GM12878 (cell line): Measurements from ENCODE around the gene GFRA1. TPM values are rescaled to one million over a fixed set of nuclear protein-coding genes. Genes with fewer than 3 reads are reported as not detected.

Source experiments
- ATAC-seq: fragments of 200-7000 bp; cut with Tn5 transposase; 3 replicates; pipeline ENCODE4 v1.9.1; 2020; ENCODE audit warnings: mild to moderate bottlenecking, moderate library complexity
- BruUV-seq: library from RNA; stranded (reverse); fragments of 400-500 nt; replicated peaks from 2 replicates; lab custom pipeline; 2021; lab: Mats Ljungman, UMichigan
- CTCF ChIA-PET: fragments of 300-600 bp; sonication (Branson Sonifier 250); formaldehyde crosslinking; extraction: SDS; loops from one replicate; lab custom pipeline; 2021; ENCODE audit warnings: inconsistent platforms; lab: Yijun Ruan, JAX
- POLR2A ChIA-PET: fragments of 350-600 bp; formaldehyde crosslinking; extraction: SDS; loops from one replicate; lab custom pipeline; 2021; ENCODE audit warnings: inconsistent platforms; lab: Charles Lee
- RAD21 ChIA-PET: fragments of 300-600 bp; sonication (Branson Sonifier 250); formaldehyde crosslinking; loops from one replicate; lab custom pipeline; 2023; ENCODE audit warnings: antibody characterized with exemption; ENCODE audit not compliant: unreplicated experiment; lab: Charles Lee
- SMC1A ChIA-PET: fragments of 300-600 bp; sonication (Branson Sonifier 250); formaldehyde crosslinking; loops from one replicate; lab custom pipeline; 2023; ENCODE audit not compliant: unreplicated experiment, uncharacterized antibody; lab: Charles Lee
- DNase-seq: peaks from one replicate; pipeline ENCODE4 v3.0.0-alpha.2; 2011; ENCODE audit warnings: low read depth, low spot score
- FAIRE-seq: peaks from 3 replicates; lab custom pipeline; 2011; peaks lifted over from hg19 to GRCh38; lab: Jason Lieb, UNC
- H2AFZ ChIP-seq: 2 replicates; pipeline ENCODE4 v1.6.0; 2011; ENCODE audit warnings: low read depth, low read length, control low read depth; ENCODE audit not compliant: control insufficient read depth
- H3K27ac ChIP-seq: 2 replicates; pipeline ENCODE4 v1.5.1; 2011; ENCODE audit warnings: control low read depth; ENCODE audit not compliant: control insufficient read depth, insufficient read depth
- H3K27me3 ChIP-seq, 2 experiments: replicated peaks in 1 of 2; 2 replicates each; pipeline versions ENCODE4 v1.6.0 to v1.6.1; 2011; ENCODE audit warnings: low read length in 1 of 2; ENCODE audit not compliant: control insufficient read depth in 2 of 2, insufficient read depth in 2 of 2
- H3K36me3 ChIP-seq, 2 experiments: 2 replicates each; pipeline ENCODE4 v1.5.1; 2011; ENCODE audit warnings: low read length in 1 of 2; ENCODE audit not compliant: control insufficient read depth in 2 of 2, insufficient read depth in 2 of 2
- H3K4me1 ChIP-seq: 2 replicates; pipeline ENCODE4 v1.6.1; 2011; ENCODE audit warnings: mild to moderate bottlenecking, low read length, moderate library complexity, mixed read lengths; ENCODE audit not compliant: control insufficient read depth, insufficient read depth
- H3K4me2 ChIP-seq: 2 replicates; pipeline ENCODE4 v1.6.0; 2011; ENCODE audit warnings: control low read depth; ENCODE audit not compliant: control insufficient read depth, insufficient read depth
- H3K4me3 ChIP-seq: fragments of 200-600 bp; sonication (generic); 2 replicates; pipeline ENCODE4 v1.5.1; 2016
- H3K79me2 ChIP-seq: 2 replicates; pipeline ENCODE4 v1.6.0; 2011; ENCODE audit warnings: low read length; ENCODE audit not compliant: control insufficient read depth, insufficient read depth
- H3K9ac ChIP-seq: 2 replicates; pipeline ENCODE4 v1.8.0; 2011; ENCODE audit warnings: low read length, control low read depth, mixed read lengths; ENCODE audit not compliant: control insufficient read depth, insufficient read depth
- H3K9me3 ChIP-seq: replicated peaks from 3 replicates; pipeline ENCODE4 v1.5.1; 2011; ENCODE audit warnings: mild to moderate bottlenecking, low read length; ENCODE audit not compliant: control insufficient read depth, insufficient read depth
- H4K20me1 ChIP-seq: 2 replicates; pipeline ENCODE4 v1.6.0; 2011; ENCODE audit not compliant: control insufficient read depth, insufficient read depth
- BCL11A ChIP-seq: IDR thresholded peaks from 2 replicates; pipeline ENCODE4 v1.6.1; 2011; ENCODE audit warnings: low read depth, low read length
- BHLHE40 ChIP-seq, 2 experiments: fragments of 450-650 bp in 1 of 2; IDR thresholded peaks; 2 replicates each; pipeline ENCODE4 v1.6.1; 2011 to 2017; ENCODE audit warnings: low read depth in 2 of 2, borderline replicate concordance in 1 of 2, improper control_type of control experiment in 1 of 2, low read length in 1 of 2, mild to moderate bottlenecking in 1 of 2
- CBFB ChIP-seq: IDR thresholded peaks from 2 replicates; pipeline ENCODE4 v1.6.1; 2016; ENCODE audit warnings: antibody characterized with exemption, low read depth
- DPF2 ChIP-seq: fragments of 450-650 bp; IDR thresholded peaks from 2 replicates; pipeline ENCODE4 v1.6.1; 2017; ENCODE audit warnings: mild to moderate bottlenecking
- E4F1 ChIP-seq: fragments of 450-650 bp; IDR thresholded peaks from 2 replicates; pipeline ENCODE4 v1.6.1; 2018; ENCODE audit warnings: borderline replicate concordance, mild to moderate bottlenecking; ENCODE audit not compliant: partially characterized antibody
- ELK1 ChIP-seq: IDR thresholded peaks from 2 replicates; pipeline ENCODE4 v1.6.1; 2012; ENCODE audit warnings: low read depth, low read length, improper control_type of control experiment
- EZH2 ChIP-seq: IDR thresholded peaks from 2 replicates; pipeline ENCODE4 v1.6.1; 2012; ENCODE audit warnings: low read depth, mild to moderate bottlenecking, control low read depth, inconsistent platforms, low read length, borderline replicate concordance; ENCODE audit not compliant: control insufficient read depth
- GABPA ChIP-seq: IDR thresholded peaks from 2 replicates; pipeline ENCODE4 v1.6.1; 2014; ENCODE audit warnings: antibody characterized with exemption, low read depth, mild to moderate bottlenecking, inconsistent platforms
- HDAC6 ChIP-seq: fragments of 200-600 bp; sonication (generic); IDR thresholded peaks from one replicate; pipeline ENCODE4 v1.8.0; 2017; ENCODE audit warnings: antibody characterized with exemption; ENCODE audit not compliant: unreplicated experiment
- MTA2 ChIP-seq: fragments of 450-650 bp; IDR thresholded peaks from 2 replicates; pipeline ENCODE4 v1.6.1; 2016; ENCODE audit warnings: low read depth, mild to moderate bottlenecking, moderate library complexity
- MYC ChIP-seq: IDR thresholded peaks from 2 replicates; pipeline ENCODE4 v1.6.1; 2011; ENCODE audit warnings: mild to moderate bottlenecking, low read length, moderate library complexity, inconsistent platforms; ENCODE audit not compliant: insufficient read depth, insufficient replicate concordance, insufficient read length, severe bottlenecking
- POLR2AphosphoS5 ChIP-seq: IDR thresholded peaks from 2 replicates; pipeline ENCODE4 v1.6.1; 2011; ENCODE audit warnings: mild to moderate bottlenecking, low read length, inconsistent platforms
- RCOR1 ChIP-seq: conservative IDR thresholded peaks from 2 replicates; pipeline ENCODE4 v1.6.1; 2012; ENCODE audit warnings: low read depth, low read length, improper control_type of control experiment
- RELA ChIP-seq: fragments of 450-650 bp; IDR thresholded peaks from 2 replicates; pipeline ENCODE4 v1.8.0; 2014; ENCODE audit warnings: borderline replicate concordance; ENCODE audit not compliant: partially characterized antibody
- SMARCA5 ChIP-seq: fragments of 450-650 bp; IDR thresholded peaks from 2 replicates; pipeline ENCODE4 v1.6.1; 2017; ENCODE audit warnings: mild to moderate bottlenecking
- SRF ChIP-seq, 2 experiments: IDR thresholded peaks; 2 replicates each; pipeline ENCODE4 v1.6.1; 2011; ENCODE audit warnings: low read depth in 2 of 2, low read length in 2 of 2, mild to moderate bottlenecking in 1 of 2, moderate library complexity in 1 of 2
- TAF1 ChIP-seq: IDR thresholded peaks from 2 replicates; pipeline ENCODE4 v1.6.1; 2011; ENCODE audit warnings: mild to moderate bottlenecking, low read depth, low read length, borderline replicate concordance
- TARDBP ChIP-seq: IDR thresholded peaks from 2 replicates; pipeline ENCODE4 v1.6.1; 2016; ENCODE audit warnings: borderline replicate concordance
- ZNF384 ChIP-seq: IDR thresholded peaks from 2 replicates; pipeline ENCODE4 v1.6.1; 2012; ENCODE audit warnings: low read depth, mild to moderate bottlenecking, low read length, improper control_type of control experiment, borderline replicate concordance
- ZNF622 ChIP-seq: fragments of 450-650 bp; IDR thresholded peaks from 2 replicates; pipeline ENCODE4 v1.6.1; 2017; ENCODE audit warnings: mild to moderate bottlenecking, inconsistent platforms
- WGBS: methylation state at CpG from one replicate; pipeline ENCODE4 v1.1.6; 2016; ENCODE audit warnings: low lambda C conversion rate; ENCODE audit not compliant: insufficient replicate concordance, insufficient coverage; ENCODE audit errors: missing lambda C conversion rate; 5-methylcytosine and 5-hydroxymethylcytosine counted together
- in situ Hi-C: fragments of 300-500 bp; cut with MboI; formaldehyde crosslinking; loops from 9 replicates; pipeline ENCODE4 v1.14.3; 2018; ENCODE audit warnings: mixed read lengths
- intact Hi-C: fragments of 100-400 bp; cut with micrococcal nuclease; formaldehyde crosslinking; loops from one replicate; pipeline ENCODE4 v1.14.2; 2022; ENCODE audit not compliant: unreplicated experiment
- polyA plus RNA-seq, 11 experiments: library from polyadenylated mRNA; depleted of rRNA in 4 of 11; unstranded in 6 of 11; stranded (reverse) in 5 of 11; fragments of >200 nt; fragmentation: Nextera tagmentation in 4 of 11; fragmentation: Illumina TruSeq in 1 of 11; extraction: Ambion mirVana in 4 of 11; extraction: Trizol in 1 of 11; gene quantifications; 1 replicate in 1 of 11; 2 replicates in 10 of 11; pipeline versions ENCODE4 v1.2.1 to v1.2.3, GENCODE V29; 2011 to 2016; ENCODE audit warnings: inconsistent platforms in 2 of 11, missing spikeins in 2 of 11, low read depth in 1 of 11
- total RNA-seq, 4 experiments: library from RNA; depleted of rRNA in 3 of 4; stranded (reverse); fragments of >200 nt in 3 of 4; fragmentation: Illumina TruSeq in 1 of 4; extraction: Trizol in 1 of 4; gene quantifications; 2 replicates each; pipeline versions ENCODE4 v1.2.1 to v1.2.3, GENCODE V29; 2013 to 2021

The GFRA1 gene
- total and polyA plus RNA-seq, 10 of the 15 experiments (the other 5 are each of a cell fraction or from before 2014, with no cell fraction given), result 0.05 to 0.19 TPM; not detected in 8

DNA sequence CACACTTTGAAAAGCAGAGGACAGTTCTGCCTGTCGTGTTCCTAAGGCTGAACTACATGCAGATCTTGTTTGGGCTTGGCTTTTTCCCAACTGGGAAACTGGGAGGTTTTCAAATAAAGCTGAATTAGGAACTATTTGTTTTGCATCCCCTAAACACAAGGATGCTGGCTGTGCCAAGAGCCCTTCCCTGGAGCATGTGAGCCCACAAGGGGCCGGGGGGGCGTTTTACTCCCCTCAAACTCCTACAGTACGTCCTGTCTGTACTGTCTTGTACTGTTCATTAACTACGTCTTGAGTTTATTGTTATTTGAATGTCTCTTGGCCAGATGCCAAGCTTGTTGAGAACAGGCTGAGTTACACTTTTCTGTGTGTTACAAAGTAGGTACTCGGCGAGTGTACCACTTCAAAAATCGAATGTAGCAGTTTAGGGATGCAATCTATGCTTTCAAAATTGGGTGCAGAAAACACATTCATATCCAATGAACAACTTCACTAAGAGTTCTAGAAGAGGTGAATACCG is 94.9 kb downstream of the GFRA1 start:
- no peak for ATAC-seq
- ChIA-PET POLR2A (no interaction called here), RAD21 (no interaction called here), SMC1A (no interaction called here), CTCF (no interaction called here)
- no peak overlapping the region for H3K9ac ChIP-seq
- H4K20me1 ChIP-seq, result no peaks in the 10 kb centered on the region
- H3K9me3 ChIP-seq, result no peaks in the 10 kb centered on the region
- TF ChIP-seq RCOR1 (no peak), MYC (no peak), HDAC6 (no peak), SRF (IDR thresholded peaks at IDR 0.05; ENCODE audit: low read depth in 2 of 2, low read length in 2 of 2) (no peak), EZH2 (no peak), ELK1 (no peak), DPF2 (no peak), BHLHE40 (IDR thresholded peaks at IDR 0.05; ENCODE audit: borderline replicate concordance in 1 of 2, low read depth in 2 of 2, low read length in 1 of 2) (no peak), RELA (no peak), TAF1 (no peak), TARDBP (no peak), CBFB (no peak), POLR2AphosphoS5 (no peak), BCL11A (no peak), SMARCA5 (no peak), ZNF384 (no peak), GABPA (no peak), MTA2 (no peak), E4F1 (no peak), ZNF622 (no peak)
- FAIRE-seq, result no peak
- H2AFZ ChIP-seq, result no peak overlapping the region
- H3K36me3 ChIP-seq, result no peaks in the 10 kb centered on the region
- 4% methylated on average over 9 of the region's 9 CpGs for WGBS
- BruUV-seq, result no TSS peak
- no peaks in the 10 kb centered on the region for H3K27me3 ChIP-seq
- in situ Hi-C loops, result no loop called here
- intact Hi-C loops, result no loop called here
- DNase-seq, result no peak
- no peaks in the 10 kb centered on the region for H3K4me1 ChIP-seq
- H3K79me2 ChIP-seq, result no peaks in the 10 kb centered on the region
- no peak overlapping the region for H3K4me3 ChIP-seq
- no peak overlapping the region for H3K27ac ChIP-seq
- H3K4me2 ChIP-seq, result no peak overlapping the region
